Measurements from ENCODE around the gene MOSPD3.
A peak's percentile ranks its signal among the peaks of the same experiment; 100 is the strongest.

The MOSPD3 gene

GRCh38 chr7:100567031-100567730, 45.2 kb upstream of the MOSPD3 start:
- ATAC-seq: 0 out of 3 replicates have a peak, but pooled peaks have one; percentile 1
- no peak for TF ChIP-seq BACH2 (CRISPR knock-in tag; IDR thresholded peaks at IDR 0.05; ENCODE audit: borderline replicate concordance)
- TF ChIP-seq, protein P1, sequence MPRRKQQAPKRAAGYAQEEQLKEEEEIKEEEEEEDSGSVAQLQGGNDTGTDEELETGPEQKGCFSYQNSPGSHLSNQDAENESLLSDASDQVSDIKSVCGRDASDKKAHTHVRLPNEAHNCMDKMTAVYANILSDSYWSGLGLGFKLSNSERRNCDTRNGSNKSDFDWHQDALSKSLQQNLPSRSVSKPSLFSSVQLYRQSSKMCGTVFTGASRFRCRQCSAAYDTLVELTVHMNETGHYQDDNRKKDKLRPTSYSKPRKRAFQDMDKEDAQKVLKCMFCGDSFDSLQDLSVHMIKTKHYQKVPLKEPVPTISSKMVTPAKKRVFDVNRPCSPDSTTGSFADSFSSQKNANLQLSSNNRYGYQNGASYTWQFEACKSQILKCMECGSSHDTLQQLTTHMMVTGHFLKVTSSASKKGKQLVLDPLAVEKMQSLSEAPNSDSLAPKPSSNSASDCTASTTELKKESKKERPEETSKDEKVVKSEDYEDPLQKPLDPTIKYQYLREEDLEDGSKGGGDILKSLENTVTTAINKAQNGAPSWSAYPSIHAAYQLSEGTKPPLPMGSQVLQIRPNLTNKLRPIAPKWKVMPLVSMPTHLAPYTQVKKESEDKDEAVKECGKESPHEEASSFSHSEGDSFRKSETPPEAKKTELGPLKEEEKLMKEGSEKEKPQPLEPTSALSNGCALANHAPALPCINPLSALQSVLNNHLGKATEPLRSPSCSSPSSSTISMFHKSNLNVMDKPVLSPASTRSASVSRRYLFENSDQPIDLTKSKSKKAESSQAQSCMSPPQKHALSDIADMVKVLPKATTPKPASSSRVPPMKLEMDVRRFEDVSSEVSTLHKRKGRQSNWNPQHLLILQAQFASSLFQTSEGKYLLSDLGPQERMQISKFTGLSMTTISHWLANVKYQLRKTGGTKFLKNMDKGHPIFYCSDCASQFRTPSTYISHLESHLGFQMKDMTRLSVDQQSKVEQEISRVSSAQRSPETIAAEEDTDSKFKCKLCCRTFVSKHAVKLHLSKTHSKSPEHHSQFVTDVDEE (CRISPR knock-in tag; IDR thresholded peaks at IDR 0.05): no peak
- TF ChIP-seq ZFP30 (CRISPR knock-in tag; IDR thresholded peaks at IDR 0.05): no peak
- TF ChIP-seq CSRNP3 (CRISPR knock-in tag; IDR thresholded peaks at IDR 0.05): no peak
- no peak for TF ChIP-seq ZC3H10 (CRISPR knock-in tag; IDR thresholded peaks at IDR 0.05)
- no peak for TF ChIP-seq OSR1 (CRISPR knock-in tag; IDR thresholded peaks at IDR 0.05)
- TF ChIP-seq TCF4 (CRISPR knock-in tag; IDR thresholded peaks at IDR 0.05; ENCODE audit: borderline replicate concordance): no peak
- no peak for TF ChIP-seq ZNF8 (CRISPR knock-in tag; IDR thresholded peaks at IDR 0.05)
- TF ChIP-seq SNAI2 (CRISPR knock-in tag; IDR thresholded peaks at IDR 0.05): no peak
- TF ChIP-seq ESRRG (CRISPR knock-in tag; IDR thresholded peaks at IDR 0.05): no peak
- TF ChIP-seq ZNF565 (CRISPR knock-in tag; conservative IDR thresholded peaks at IDR 0.05; ENCODE audit: low read depth): no peak
- TF ChIP-seq, protein P2, sequence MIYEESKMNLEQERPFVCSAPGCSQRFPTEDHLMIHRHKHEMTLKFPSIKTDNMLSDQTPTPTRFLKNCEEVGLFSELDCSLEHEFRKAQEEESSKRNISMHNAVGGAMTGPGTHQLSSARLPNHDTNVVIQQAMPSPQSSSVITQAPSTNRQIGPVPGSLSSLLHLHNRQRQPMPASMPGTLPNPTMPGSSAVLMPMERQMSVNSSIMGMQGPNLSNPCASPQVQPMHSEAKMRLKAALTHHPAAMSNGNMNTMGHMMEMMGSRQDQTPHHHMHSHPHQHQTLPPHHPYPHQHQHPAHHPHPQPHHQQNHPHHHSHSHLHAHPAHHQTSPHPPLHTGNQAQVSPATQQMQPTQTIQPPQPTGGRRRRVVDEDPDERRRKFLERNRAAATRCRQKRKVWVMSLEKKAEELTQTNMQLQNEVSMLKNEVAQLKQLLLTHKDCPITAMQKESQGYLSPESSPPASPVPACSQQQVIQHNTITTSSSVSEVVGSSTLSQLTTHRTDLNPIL (CRISPR knock-in tag; IDR thresholded peaks at IDR 0.05; ENCODE audit: low read depth): no peak
- TF ChIP-seq POU6F1 (CRISPR knock-in tag; IDR thresholded peaks at IDR 0.05; ENCODE audit: borderline replicate concordance, low read depth): no peak
- TF ChIP-seq GLIS3 (CRISPR knock-in tag; IDR thresholded peaks at IDR 0.05): no peak
- no peak for TF ChIP-seq ARNTL (CRISPR knock-in tag; IDR thresholded peaks at IDR 0.05; ENCODE audit: borderline replicate concordance, low read depth)
- TF ChIP-seq PATZ1 (CRISPR knock-in tag; IDR thresholded peaks at IDR 0.05; ENCODE audit: borderline replicate concordance): no peak
- TF ChIP-seq ISL1 (CRISPR knock-in tag; IDR thresholded peaks at IDR 0.05): no peak
- no peak for TF ChIP-seq PPARA (CRISPR knock-in tag; IDR thresholded peaks at IDR 0.05; ENCODE audit: borderline replicate concordance)

- no peak for ATAC-seq
- TF ChIP-seq ZFP3 (CRISPR knock-in tag; IDR thresholded peaks at IDR 0.05): no peak
- TF ChIP-seq PPARA (CRISPR knock-in tag; IDR thresholded peaks at IDR 0.05; ENCODE audit: borderline replicate concordance): no peak
- TF ChIP-seq GLIS3 (CRISPR knock-in tag; IDR thresholded peaks at IDR 0.05): no peak
- no peak for TF ChIP-seq BACH2 (CRISPR knock-in tag; IDR thresholded peaks at IDR 0.05; ENCODE audit: borderline replicate concordance)
- TF ChIP-seq, protein P1 (CRISPR knock-in tag; IDR thresholded peaks at IDR 0.05): no peak
- no peak for TF ChIP-seq ARNTL (CRISPR knock-in tag; IDR thresholded peaks at IDR 0.05; ENCODE audit: borderline replicate concordance, low read depth)
Observed at GRCh38 chr7:100567751-100568175, 44.6 kb upstream of the MOSPD3 start.

Data from SK-N-SH treated with all-trans-retinoic acid at 6 μM for 48 hours (cell line).